ENCODE data around the gene TBXA2R.

The TBXA2R gene

GRCh38 chr19:3550947-3551791 lies 55.5 kb downstream of the TBXA2R start:
- Histone ChIP-seq H3K27me3 (ENCODE audit: insufficient read depth, low read length) (no peaks in the 10 kb centered on the region), H3K9ac (ENCODE audit: low read length) (no peak overlapping the region), H4K20me1 (ENCODE audit: insufficient read depth, low read length) (no peaks in the 10 kb centered on the region)

GRCh38 chr19:3549816-3550215 lies 56.9 kb downstream of the TBXA2R start:
- peaks cover 20% of the 10 kb centered on the region for H3K4me1 ChIP-seq (ENCODE audit: insufficient read depth, low read length, severe bottlenecking)
- H3K79me2 ChIP-seq (ENCODE audit: insufficient read depth, low read length) = no peaks in the 10 kb centered on the region
- no peak overlapping the region for H3K27ac ChIP-seq (ENCODE audit: low read depth, low read length, poor library complexity, severe bottlenecking)
- H2AFZ ChIP-seq (ENCODE audit: low read length) = no peak overlapping the region
- H3F3A ChIP-seq (ENCODE audit: insufficient read depth, low read length) = no peaks in the 10 kb centered on the region
- H4K20me1 ChIP-seq (ENCODE audit: insufficient read depth, low read length) = no peaks in the 10 kb centered on the region
- H3K4me2 ChIP-seq (ENCODE audit: low read length) = no peak overlapping the region
- no peaks in the 10 kb centered on the region for H3K9me3 ChIP-seq (ENCODE audit: low read length)
- peaks cover 36% of the 10 kb centered on the region for H3K36me3 ChIP-seq (ENCODE audit: insufficient read depth, low read length)
- TF ChIP-seq CTCF (IDR thresholded peaks at IDR 0.05; ENCODE audit: low read length) = no peak
- TF ChIP-seq EZH2 (IDR thresholded peaks at IDR 0.05; ENCODE audit: borderline replicate concordance, low read length) = no peak
- no peaks in the 10 kb centered on the region for H3K27me3 ChIP-seq (ENCODE audit: insufficient read depth, low read length)
- H3K4me3 ChIP-seq (ENCODE audit: low read depth, low read length, poor library complexity, severe bottlenecking) = no peak overlapping the region
- no peak overlapping the region for H3K9ac ChIP-seq (ENCODE audit: low read length)
- no peaks in the 10 kb centered on the region for H3K9me2 ChIP-seq (ENCODE audit: low read depth, low read length)

More at GRCh38 chr19:3550947-3551791, 55.5 kb downstream of the TBXA2R start:
- no peaks in the 10 kb centered on the region for H3F3A ChIP-seq (ENCODE audit: insufficient read depth, low read length)
- no peak overlapping the region for H3K4me2 ChIP-seq (ENCODE audit: low read length)
- peaks cover 28% of the 10 kb centered on the region for H3K36me3 ChIP-seq (ENCODE audit: insufficient read depth, low read length)
- H3K4me1 ChIP-seq (ENCODE audit: insufficient read depth, low read length, severe bottlenecking) = peaks cover 30% of the 10 kb centered on the region
- TF ChIP-seq EZH2 (IDR thresholded peaks at IDR 0.05; ENCODE audit: borderline replicate concordance, low read length) (no peak), CTCF (IDR thresholded peaks at IDR 0.05; ENCODE audit: low read length) (no peak)
- no peak overlapping the region for H2AFZ ChIP-seq (ENCODE audit: low read length)
- no peaks in the 10 kb centered on the region for H3K9me3 ChIP-seq (ENCODE audit: low read length)
- no peaks in the 10 kb centered on the region for H3K9me2 ChIP-seq (ENCODE audit: low read depth, low read length)
- no peaks in the 10 kb centered on the region for H3K79me2 ChIP-seq (ENCODE audit: insufficient read depth, low read length)
- no peak overlapping the region for H3K4me3 ChIP-seq (ENCODE audit: low read depth, low read length, poor library complexity, severe bottlenecking)
- H3K27ac ChIP-seq (ENCODE audit: low read depth, low read length, poor library complexity, severe bottlenecking) = no peak overlapping the region

- Histone ChIP-seq H3K36me3 (ENCODE audit: insufficient read depth, low read length) (peaks cover 42% of the 10 kb centered on the region), H4K20me1 (ENCODE audit: insufficient read depth, low read length) (no peaks in the 10 kb centered on the region)
Observed at GRCh38 chr19:3548606-3549005, 58.1 kb downstream of the TBXA2R start.

More at GRCh38 chr19:3548606-3549005, 58.1 kb downstream of the TBXA2R start:
- no peak overlapping the region for H3K4me3 ChIP-seq (ENCODE audit: low read depth, low read length, poor library complexity, severe bottlenecking)
- H3K9me3 ChIP-seq (ENCODE audit: low read length) = no peaks in the 10 kb centered on the region
- H3K79me2 ChIP-seq (ENCODE audit: insufficient read depth, low read length) = no peaks in the 10 kb centered on the region
- H3K4me1 ChIP-seq (ENCODE audit: insufficient read depth, low read length, severe bottlenecking) = peaks cover 19% of the 10 kb centered on the region
- no peaks in the 10 kb centered on the region for H3K9me2 ChIP-seq (ENCODE audit: low read depth, low read length)
- H3K4me2 ChIP-seq (ENCODE audit: low read length) = no peak overlapping the region
- TF ChIP-seq EZH2 (IDR thresholded peaks at IDR 0.05; ENCODE audit: borderline replicate concordance, low read length) (no peak), CTCF (IDR thresholded peaks at IDR 0.05; ENCODE audit: low read length) (no peak)
- no peak overlapping the region for H3K27ac ChIP-seq (ENCODE audit: low read depth, low read length, poor library complexity, severe bottlenecking)
- no peak overlapping the region for H3K9ac ChIP-seq (ENCODE audit: low read length)
- no peaks in the 10 kb centered on the region for H3F3A ChIP-seq (ENCODE audit: insufficient read depth, low read length)
- no peak overlapping the region for H2AFZ ChIP-seq (ENCODE audit: low read length)
- H3K27me3 ChIP-seq (ENCODE audit: insufficient read depth, low read length) = no peaks in the 10 kb centered on the region

Measured in OCI-LY1 (cell line).